HUES48 (cell line): ENCODE results near the gene COL12A1.

Experiments
- H3K27ac ChIP-seq: one replicate; pipeline ENCODE4 v1.7.0; 2013; ENCODE audit warnings: low read depth, low read length, inconsistent platforms
- H3K27me3 ChIP-seq: 2 replicates; pipeline ENCODE4 v1.6.1; 2013; ENCODE audit warnings: mild to moderate bottlenecking, low read length; ENCODE audit not compliant: control insufficient read depth, insufficient read depth
- H3K36me3 ChIP-seq: 2 replicates; pipeline ENCODE4 v1.6.1; 2013; ENCODE audit warnings: low read length; ENCODE audit not compliant: control insufficient read depth, insufficient read depth
- H3K4me1 ChIP-seq: 2 replicates; pipeline ENCODE4 v1.6.1; 2013; ENCODE audit warnings: mild to moderate bottlenecking, low read length; ENCODE audit not compliant: control insufficient read depth, insufficient read depth
- H3K4me3 ChIP-seq: 2 replicates; pipeline ENCODE4 v1.5.1; 2013; ENCODE audit warnings: mild to moderate bottlenecking, low read depth, low read length
- H3K9ac ChIP-seq: 2 replicates; pipeline ENCODE4 v1.6.1; 2013; ENCODE audit warnings: mild to moderate bottlenecking, low read depth, low read length, moderate library complexity
- H3K9me3 ChIP-seq: 2 replicates; pipeline ENCODE4 v1.6.1; 2013; ENCODE audit warnings: low read length; ENCODE audit not compliant: control insufficient read depth, insufficient read depth

The COL12A1 gene

DNA sequence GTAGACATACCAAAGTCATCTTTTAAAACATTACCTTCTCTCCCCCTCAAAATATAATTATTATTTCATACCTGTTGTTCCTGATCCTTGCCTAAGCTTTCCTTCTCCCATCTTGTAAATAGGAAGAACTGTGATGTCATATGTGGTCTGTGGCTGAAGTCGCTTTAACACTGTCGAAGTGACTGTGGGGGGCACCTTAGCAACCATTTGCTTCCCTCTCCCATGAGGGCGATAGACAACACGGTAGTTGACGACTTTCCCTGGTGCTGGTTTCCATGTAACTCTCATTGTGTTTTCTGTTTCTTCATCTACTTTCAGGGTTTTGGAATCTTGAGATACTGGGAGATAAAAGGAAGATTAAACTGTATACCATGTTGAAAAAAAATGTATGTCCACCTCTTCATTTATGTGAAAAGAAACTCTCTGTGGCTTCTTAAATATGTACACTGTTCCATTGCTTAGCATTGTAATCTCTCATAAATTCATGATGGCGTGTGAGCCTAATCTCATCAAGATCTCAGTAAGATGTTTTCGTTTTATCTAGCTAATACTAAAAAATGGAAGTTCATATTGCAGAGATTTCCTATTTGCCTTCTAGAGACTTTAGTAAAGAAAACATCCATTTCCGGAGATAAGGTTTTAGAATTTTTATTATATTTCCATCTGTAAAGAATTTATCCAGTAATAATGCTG, 49.5 kb downstream of the COL12A1 start:
- Histone ChIP-seq H3K4me1 (0 out of 2 replicates have a peak, but pooled peaks cover 3% of the 10 kb centered on the region), H3K27me3 (no peaks in the 10 kb centered on the region), H3K9ac (no peak overlapping the region), H3K27ac (no peak overlapping the region), H3K9me3 (no peaks in the 10 kb centered on the region), H3K36me3 (no peaks in the 10 kb centered on the region), H3K4me3 (no peak overlapping the region)

DNA sequence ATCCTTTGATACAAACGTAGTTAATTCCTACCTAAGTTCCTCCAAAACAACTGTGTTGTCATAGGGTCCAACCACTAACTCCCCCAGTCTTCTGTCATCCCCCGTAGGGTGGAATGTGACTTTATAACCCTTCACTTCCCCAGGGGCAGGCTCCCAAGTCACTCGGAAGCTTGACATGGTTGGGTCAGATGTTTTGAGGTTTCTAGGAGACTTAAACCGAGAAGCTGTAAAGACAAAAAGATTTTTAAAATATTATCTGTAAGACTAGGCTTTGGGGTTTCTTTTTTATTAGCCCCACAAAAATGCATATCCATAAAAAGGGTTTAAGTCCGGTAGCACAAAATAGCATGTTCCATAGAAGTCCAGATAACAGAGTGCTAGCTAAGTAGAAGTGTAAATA, 50.2 kb downstream of the COL12A1 start:
- H3K4me3 ChIP-seq: no peak overlapping the region
- H3K9me3 ChIP-seq: no peaks in the 10 kb centered on the region
- no peak overlapping the region for H3K27ac ChIP-seq
- H3K27me3 ChIP-seq: no peaks in the 10 kb centered on the region
- H3K9ac ChIP-seq: no peak overlapping the region
- 0 out of 2 replicates have a peak, but pooled peaks cover 3% of the 10 kb centered on the region for H3K4me1 ChIP-seq
- no peaks in the 10 kb centered on the region for H3K36me3 ChIP-seq

DNA sequence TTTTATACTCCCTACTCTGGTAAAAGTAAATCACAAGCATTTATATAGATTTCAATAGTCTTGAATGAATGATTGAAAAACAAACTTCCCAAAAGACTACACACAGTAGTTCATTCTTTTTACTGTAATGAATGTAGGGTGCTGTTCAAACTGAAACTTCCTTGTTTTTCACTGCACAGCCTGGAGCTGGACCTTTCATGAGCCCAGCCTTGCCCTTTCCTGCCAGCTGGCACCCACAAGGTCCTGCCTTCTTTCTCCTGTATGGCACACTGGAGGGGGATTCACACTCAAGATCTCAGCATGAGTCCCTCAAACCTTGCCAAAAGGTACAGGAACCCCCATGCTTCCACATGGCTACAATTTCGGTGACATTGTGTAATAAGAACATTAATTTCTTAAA, 50.9 kb downstream of the COL12A1 start:
- no peaks in the 10 kb centered on the region for H3K27me3 ChIP-seq
- H3K4me3 ChIP-seq: no peak overlapping the region
- H3K9ac ChIP-seq: no peak overlapping the region
- H3K36me3 ChIP-seq: no peaks in the 10 kb centered on the region
- no peak overlapping the region for H3K27ac ChIP-seq
- no peaks in the 10 kb centered on the region for H3K9me3 ChIP-seq
- 0 out of 2 replicates have a peak, but pooled peaks cover under 1% of the 10 kb centered on the region for H3K4me1 ChIP-seq

DNA sequence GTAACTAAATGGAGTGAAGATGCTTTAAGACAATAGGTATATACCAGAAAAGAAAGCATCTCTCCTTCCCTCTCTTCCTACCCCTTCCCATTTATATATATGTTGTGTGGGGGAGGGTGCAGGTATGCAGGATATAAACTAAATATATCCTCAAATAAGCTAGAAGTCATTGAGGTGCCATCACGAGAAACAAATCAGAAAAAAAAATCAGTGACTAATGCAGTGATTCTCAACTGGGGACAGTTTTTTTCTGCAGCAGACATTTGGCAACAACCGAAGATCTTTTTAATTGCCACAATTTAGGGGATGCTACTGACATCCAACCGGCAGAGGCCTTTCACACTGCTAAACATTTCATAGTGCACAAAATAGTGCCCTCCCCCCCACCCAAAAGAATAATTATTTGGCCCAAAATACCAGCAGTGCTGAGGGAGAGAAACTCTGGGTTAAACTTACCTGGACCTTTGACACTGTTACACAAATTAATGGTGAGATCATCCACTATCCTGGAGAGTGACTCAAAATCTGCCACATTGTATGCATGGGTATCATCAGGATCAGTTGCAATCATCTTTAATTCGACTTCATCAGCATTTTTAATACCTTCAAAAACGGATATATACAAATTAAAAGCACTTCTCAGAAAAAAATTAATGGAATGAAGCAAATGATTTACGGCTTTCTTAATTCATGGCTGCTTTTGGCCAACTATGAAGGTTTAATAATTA, 55.0 kb downstream of the COL12A1 start:
- no peaks in the 10 kb centered on the region for H3K9me3 ChIP-seq
- H3K4me3 ChIP-seq: no peak overlapping the region
- no peaks in the 10 kb centered on the region for H3K27me3 ChIP-seq
- no peak overlapping the region for H3K27ac ChIP-seq
- no peak overlapping the region for H3K9ac ChIP-seq
- no peaks in the 10 kb centered on the region for H3K4me1 ChIP-seq
- H3K36me3 ChIP-seq: no peaks in the 10 kb centered on the region

DNA sequence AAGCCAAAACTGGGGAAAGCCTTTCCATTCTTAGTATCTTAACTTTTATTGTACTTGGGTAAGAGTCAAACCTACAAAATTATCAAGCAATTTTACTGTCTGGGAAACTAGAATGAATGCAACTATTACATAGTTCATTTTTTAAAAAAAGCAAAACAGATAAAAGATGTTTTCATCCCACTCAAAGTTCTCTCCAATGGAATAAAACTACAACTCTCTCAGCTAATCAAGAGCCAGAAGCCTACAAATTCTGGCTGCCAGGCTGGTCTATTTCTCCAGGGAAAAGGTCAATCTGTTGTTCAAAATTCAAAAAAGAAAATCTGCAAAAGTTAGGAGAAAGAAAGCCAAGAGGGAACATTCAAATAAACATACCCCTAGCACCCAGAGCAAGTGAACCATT, 56.2 kb downstream of the COL12A1 start:
- H3K27me3 ChIP-seq: no peaks in the 10 kb centered on the region
- H3K4me1 ChIP-seq: no peaks in the 10 kb centered on the region
- no peak overlapping the region for H3K9ac ChIP-seq
- H3K27ac ChIP-seq: no peak overlapping the region
- no peak overlapping the region for H3K4me3 ChIP-seq
- no peaks in the 10 kb centered on the region for H3K9me3 ChIP-seq
- H3K36me3 ChIP-seq: no peaks in the 10 kb centered on the region

DNA sequence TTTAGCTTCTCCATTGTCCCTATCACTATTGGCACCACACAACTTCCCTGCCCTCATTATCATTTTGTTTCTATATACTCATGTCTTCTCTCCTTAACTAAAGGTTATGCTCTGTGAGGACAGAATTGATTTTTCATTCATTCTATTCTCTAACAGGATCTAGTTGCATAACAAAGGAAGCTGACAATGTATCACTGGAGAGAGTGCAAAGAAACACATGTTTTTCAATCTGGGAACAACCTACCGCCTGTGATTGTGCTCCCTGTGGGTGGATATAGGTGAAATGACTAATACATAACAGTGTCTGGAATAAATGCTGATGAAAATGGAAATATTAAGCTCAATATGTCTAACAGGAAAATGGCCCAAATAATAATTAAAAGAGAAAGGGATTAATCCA, 56.6 kb downstream of the COL12A1 start:
- Histone ChIP-seq H3K27ac (no peak overlapping the region), H3K9ac (no peak overlapping the region), H3K27me3 (no peaks in the 10 kb centered on the region), H3K36me3 (no peaks in the 10 kb centered on the region), H3K9me3 (no peaks in the 10 kb centered on the region), H3K4me1 (no peaks in the 10 kb centered on the region), H3K4me3 (no peak overlapping the region)

DNA sequence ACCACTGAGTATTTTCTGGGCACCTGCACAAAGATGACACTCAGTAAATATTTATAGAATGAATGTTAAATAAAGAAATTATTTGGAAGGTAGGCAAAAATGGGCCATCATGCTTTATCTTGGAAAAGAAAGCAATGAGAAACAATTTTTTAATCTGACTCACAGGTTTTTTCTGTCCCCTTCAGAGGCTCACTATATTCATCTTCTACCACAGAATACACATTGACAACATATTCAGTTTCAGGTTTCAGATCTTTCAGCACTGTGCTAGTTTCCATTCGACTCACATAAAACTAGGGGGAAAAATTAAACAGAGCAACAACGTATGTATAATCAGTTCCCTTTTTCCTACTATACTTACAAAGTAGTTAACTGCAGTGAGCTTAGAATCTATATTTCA, 58.3 kb downstream of the COL12A1 start:
- Histone ChIP-seq H3K27ac (no peak overlapping the region), H3K9ac (no peak overlapping the region), H3K27me3 (no peaks in the 10 kb centered on the region), H3K36me3 (no peaks in the 10 kb centered on the region), H3K4me1 (no peaks in the 10 kb centered on the region), H3K9me3 (no peaks in the 10 kb centered on the region), H3K4me3 (no peak overlapping the region)

DNA sequence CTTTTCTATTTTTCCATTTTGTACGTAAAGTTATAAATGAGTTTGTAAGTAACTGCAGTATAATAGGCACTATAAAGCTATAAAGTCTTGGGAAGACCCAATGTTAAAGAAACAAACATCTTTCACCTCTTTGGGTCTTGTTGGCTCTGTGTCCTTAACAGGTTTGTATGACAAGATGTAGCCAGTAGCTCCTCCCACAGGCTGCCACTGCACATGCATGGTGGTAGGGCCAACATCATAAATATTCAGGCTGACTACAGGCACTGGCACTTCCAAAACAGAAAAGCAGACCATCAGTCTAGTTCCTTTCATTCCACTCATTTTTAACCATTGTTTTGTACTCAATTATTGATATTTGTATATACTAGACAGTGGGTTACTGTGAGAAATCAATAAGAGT, 59.9 kb downstream of the COL12A1 start:
- no peaks in the 10 kb centered on the region for H3K4me1 ChIP-seq
- no peak overlapping the region for H3K9ac ChIP-seq
- H3K9me3 ChIP-seq: no peaks in the 10 kb centered on the region
- no peak overlapping the region for H3K27ac ChIP-seq
- H3K36me3 ChIP-seq: no peaks in the 10 kb centered on the region
- H3K27me3 ChIP-seq: no peaks in the 10 kb centered on the region
- no peak overlapping the region for H3K4me3 ChIP-seq

DNA sequence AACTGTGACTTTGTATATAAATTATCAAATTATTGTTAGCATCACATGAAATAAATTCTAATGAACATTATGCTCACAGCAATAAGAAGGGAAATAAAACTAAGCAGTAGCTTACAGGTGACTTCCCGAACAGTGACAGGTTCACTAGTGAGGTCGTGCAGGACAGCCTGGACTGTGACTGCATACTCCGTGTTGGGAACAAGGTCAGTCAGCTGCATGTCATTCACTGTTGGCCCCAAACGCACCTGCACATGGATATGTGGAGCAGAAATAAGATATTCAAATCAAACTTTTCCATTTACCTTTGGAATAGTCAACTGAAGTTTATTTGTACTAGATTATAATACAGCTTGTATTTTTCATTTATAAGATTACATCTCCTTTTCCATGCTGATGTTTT, 60.6 kb downstream of the COL12A1 start:
- Histone ChIP-seq H3K9ac (no peak overlapping the region), H3K27me3 (no peaks in the 10 kb centered on the region), H3K9me3 (no peaks in the 10 kb centered on the region), H3K27ac (no peak overlapping the region), H3K4me1 (no peaks in the 10 kb centered on the region), H3K4me3 (no peak overlapping the region), H3K36me3 (no peaks in the 10 kb centered on the region)

DNA sequence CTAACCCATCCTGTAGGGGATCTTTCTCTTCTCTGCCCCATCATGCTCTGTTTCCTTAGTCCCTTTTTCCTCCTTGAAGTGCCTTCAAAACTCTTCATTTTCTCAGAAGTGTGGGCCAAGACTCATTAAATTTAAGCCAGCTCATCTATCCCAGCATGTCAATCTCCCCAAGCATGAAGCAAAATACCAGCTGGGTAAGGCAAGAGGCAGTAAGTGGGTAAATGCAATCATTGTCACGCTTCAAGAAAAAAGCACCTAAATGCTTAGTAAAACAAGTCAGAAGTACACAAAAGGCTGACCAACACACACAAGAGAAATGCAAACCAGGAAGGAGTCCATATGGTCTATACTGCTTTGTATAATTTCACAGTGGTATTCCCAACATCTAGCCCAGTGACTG, 61.5 kb downstream of the COL12A1 start:
- no peak overlapping the region for H3K4me3 ChIP-seq
- no peaks in the 10 kb centered on the region for H3K9me3 ChIP-seq
- H3K27me3 ChIP-seq: no peaks in the 10 kb centered on the region
- H3K27ac ChIP-seq: no peak overlapping the region
- H3K9ac ChIP-seq: no peak overlapping the region
- H3K36me3 ChIP-seq: no peaks in the 10 kb centered on the region
- no peaks in the 10 kb centered on the region for H3K4me1 ChIP-seq

DNA sequence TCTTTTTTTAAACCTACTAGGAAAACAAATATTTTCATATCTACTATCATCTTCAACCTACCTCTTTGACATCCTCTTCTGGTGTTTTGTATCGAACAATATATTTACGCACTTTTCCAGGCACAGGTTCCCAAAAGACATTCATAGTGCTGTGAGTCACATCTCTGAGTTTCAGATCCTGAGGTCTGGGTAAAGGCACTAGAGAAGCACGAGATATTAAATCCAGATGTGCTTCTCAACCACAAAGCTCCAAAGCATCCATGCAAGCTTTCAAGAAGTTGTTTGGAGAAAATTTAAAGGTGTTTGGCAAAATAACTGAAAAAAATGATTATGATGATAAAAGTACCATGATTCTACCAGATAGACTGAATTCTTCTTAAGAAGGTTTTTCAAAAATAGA, 62.7 kb downstream of the COL12A1 start:
- Histone ChIP-seq H3K4me1 (no peaks in the 10 kb centered on the region), H3K27ac (no peak overlapping the region), H3K9me3 (no peaks in the 10 kb centered on the region), H3K9ac (no peak overlapping the region), H3K4me3 (no peak overlapping the region), H3K36me3 (no peaks in the 10 kb centered on the region), H3K27me3 (no peaks in the 10 kb centered on the region)
